ENCODE data around the gene CEACAM1.

DNA sequence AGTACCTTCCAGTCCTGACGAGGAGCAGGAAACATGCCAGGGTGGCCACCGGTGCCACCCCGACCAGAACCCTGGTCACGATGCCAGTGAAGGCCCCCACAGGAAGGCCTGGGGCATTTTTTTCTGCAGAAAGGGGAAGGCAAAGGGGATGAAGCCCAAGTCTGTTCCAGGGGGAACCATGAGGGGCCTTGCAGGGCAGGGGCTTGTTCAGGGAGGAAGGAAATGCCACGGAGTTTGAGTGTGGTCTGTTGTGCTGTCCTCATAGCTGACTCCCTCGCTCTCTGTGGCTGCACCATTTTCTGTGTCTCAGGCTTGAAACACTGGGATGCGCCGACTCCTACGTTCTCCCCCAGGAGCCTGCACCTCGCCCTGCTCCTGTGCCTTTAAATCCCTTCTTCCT lies 27.5 kb upstream of the CEACAM1 start:
- TF ChIP-seq, protein P1, sequence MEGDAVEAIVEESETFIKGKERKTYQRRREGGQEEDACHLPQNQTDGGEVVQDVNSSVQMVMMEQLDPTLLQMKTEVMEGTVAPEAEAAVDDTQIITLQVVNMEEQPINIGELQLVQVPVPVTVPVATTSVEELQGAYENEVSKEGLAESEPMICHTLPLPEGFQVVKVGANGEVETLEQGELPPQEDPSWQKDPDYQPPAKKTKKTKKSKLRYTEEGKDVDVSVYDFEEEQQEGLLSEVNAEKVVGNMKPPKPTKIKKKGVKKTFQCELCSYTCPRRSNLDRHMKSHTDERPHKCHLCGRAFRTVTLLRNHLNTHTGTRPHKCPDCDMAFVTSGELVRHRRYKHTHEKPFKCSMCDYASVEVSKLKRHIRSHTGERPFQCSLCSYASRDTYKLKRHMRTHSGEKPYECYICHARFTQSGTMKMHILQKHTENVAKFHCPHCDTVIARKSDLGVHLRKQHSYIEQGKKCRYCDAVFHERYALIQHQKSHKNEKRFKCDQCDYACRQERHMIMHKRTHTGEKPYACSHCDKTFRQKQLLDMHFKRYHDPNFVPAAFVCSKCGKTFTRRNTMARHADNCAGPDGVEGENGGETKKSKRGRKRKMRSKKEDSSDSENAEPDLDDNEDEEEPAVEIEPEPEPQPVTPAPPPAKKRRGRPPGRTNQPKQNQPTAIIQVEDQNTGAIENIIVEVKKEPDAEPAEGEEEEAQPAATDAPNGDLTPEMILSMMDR (conservative IDR thresholded peaks at IDR 0.05) = no peak
- no peak for TF ChIP-seq ZFX (IDR thresholded peaks at IDR 0.05)

All from C4-2B (cell line).